ENCODE results near the gene AMOTL2.

Gene AMOTL2

GRCh38 chr3:134313847-134314587 lies 60.2 kb downstream of the AMOTL2 start:
- no peak for TF ChIP-seq CTCF (IDR thresholded peaks at IDR 0.05; ENCODE audit: low read depth, low read length)
- peak overlapping the region; percentile 57 for H3K4me3 ChIP-seq (ENCODE audit: low read depth, low read length)

GRCh38 chr3:134312873-134313846 lies 61.1 kb downstream of the AMOTL2 start:
- H3K4me3 ChIP-seq (ENCODE audit: low read depth, low read length) = peak overlapping the region; percentile 57
- peak; percentile 29; the same call in 1 of the 2 replicates for TF ChIP-seq CTCF (IDR thresholded peaks at IDR 0.05; ENCODE audit: low read depth, low read length)

GRCh38 chr3:134312072-134312872 lies 62.0 kb downstream of the AMOTL2 start:
- TF ChIP-seq CTCF (IDR thresholded peaks at IDR 0.05; ENCODE audit: low read depth, low read length) = no peak
- no peak overlapping the region for H3K4me3 ChIP-seq (ENCODE audit: low read depth, low read length)

- H3K4me3 ChIP-seq (ENCODE audit: low read depth, low read length) = no peak overlapping the region
- no peak for TF ChIP-seq CTCF (IDR thresholded peaks at IDR 0.05; ENCODE audit: low read depth, low read length)
Observed at GRCh38 chr3:134311693-134312071, 62.6 kb downstream of the AMOTL2 start.

- TF ChIP-seq CTCF (IDR thresholded peaks at IDR 0.05; ENCODE audit: low read depth, low read length) = no peak
- no peak overlapping the region for H3K4me3 ChIP-seq (ENCODE audit: low read depth, low read length)
Observed at GRCh38 chr3:134311265-134311664, 63.0 kb downstream of the AMOTL2 start.

GRCh38 chr3:134309987-134310700 lies 64.1 kb downstream of the AMOTL2 start:
- no peak overlapping the region for H3K4me3 ChIP-seq (ENCODE audit: low read depth, low read length)
- no peak for TF ChIP-seq CTCF (IDR thresholded peaks at IDR 0.05; ENCODE audit: low read depth, low read length)

Data from WI38 (cell line).